Hepatocyte (in vitro differentiated cells): ENCODE results near the gene IRF8.

ENCODE experiments used
- EZH2 ChIP-seq: fragments of 200-600 bp; sonication (generic); IDR thresholded peaks from 2 replicates; pipeline ENCODE4 v1.6.1; 2016; ENCODE audit warnings: antibody characterized with exemption, mild to moderate bottlenecking, borderline replicate concordance
- TF ChIP-seq, protein P1 (sequence below): fragments of 200-600 bp; sonication (generic); IDR thresholded peaks from 2 replicates; pipeline ENCODE4 v1.5.1; 2016; ENCODE audit warnings: antibody characterized with exemption, mild to moderate bottlenecking; ENCODE audit not compliant: poor library complexity

DNA sequence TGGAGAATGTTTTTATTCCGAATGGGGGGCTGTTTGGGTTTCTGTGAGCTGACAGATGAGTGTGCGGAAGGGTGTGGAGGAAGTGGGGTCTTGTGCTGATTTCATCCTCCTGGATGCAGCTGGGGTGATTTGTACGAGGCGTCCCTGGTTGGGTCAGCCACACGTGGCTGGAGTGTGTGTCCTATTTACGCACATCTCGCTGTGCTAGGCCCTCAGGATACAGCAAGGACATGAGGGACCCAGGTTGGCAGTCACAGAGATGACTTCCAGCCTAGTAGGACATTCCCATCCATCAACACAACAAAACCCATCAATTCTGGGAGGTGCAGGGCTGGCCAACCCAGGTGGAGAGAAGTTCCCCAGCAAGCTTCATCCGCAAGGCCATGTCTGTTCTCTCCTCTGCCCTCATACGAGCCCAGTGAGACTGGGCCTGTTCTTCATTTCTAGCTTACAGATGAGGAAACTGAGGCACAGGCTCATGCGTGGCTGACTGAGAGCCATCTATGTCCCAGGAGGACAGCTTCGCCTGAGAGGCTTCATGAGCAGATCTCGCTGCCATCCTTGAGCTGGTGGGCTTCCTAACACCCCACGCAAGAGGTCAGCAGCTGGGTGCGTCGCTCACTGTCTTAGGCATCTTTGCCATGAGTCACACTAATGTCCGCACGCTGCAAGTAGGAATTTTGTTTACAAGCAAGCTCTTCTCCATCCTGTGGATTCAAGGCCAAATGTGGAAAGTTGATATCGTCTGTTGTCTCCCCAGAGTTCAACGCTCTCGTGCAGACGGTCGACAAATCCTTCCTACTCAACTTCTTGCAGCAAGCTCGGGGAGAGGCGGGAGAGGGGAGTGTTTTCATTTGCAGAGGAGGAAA lies 24.4 kb downstream of the IRF8 start:
- TF ChIP-seq, protein P1, sequence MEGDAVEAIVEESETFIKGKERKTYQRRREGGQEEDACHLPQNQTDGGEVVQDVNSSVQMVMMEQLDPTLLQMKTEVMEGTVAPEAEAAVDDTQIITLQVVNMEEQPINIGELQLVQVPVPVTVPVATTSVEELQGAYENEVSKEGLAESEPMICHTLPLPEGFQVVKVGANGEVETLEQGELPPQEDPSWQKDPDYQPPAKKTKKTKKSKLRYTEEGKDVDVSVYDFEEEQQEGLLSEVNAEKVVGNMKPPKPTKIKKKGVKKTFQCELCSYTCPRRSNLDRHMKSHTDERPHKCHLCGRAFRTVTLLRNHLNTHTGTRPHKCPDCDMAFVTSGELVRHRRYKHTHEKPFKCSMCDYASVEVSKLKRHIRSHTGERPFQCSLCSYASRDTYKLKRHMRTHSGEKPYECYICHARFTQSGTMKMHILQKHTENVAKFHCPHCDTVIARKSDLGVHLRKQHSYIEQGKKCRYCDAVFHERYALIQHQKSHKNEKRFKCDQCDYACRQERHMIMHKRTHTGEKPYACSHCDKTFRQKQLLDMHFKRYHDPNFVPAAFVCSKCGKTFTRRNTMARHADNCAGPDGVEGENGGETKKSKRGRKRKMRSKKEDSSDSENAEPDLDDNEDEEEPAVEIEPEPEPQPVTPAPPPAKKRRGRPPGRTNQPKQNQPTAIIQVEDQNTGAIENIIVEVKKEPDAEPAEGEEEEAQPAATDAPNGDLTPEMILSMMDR: no peak
- TF ChIP-seq EZH2: no peak
